HepG2 (cell line): ENCODE results near the gene PGK1. TPM values are rescaled to one million over a fixed set of nuclear protein-coding genes. Genes with fewer than 3 reads are reported as not detected.

Experiments
- HOXD1 ChIP-seq: sonication (generic); formaldehyde crosslinking; IDR thresholded peaks from 2 replicates; pipeline ENCODE4 v1.5.0; 2020; ENCODE audit warnings: missing genetic modification reagents
- SKI ChIP-seq: fragments of 450-650 bp; IDR thresholded peaks from one replicate; pipeline ENCODE4 v1.6.1; 2018; ENCODE audit warnings: mild to moderate bottlenecking; ENCODE audit not compliant: partially characterized antibody
- TEAD3 ChIP-seq: optimal IDR thresholded peaks from 2 replicates; pipeline ENCODE3; 2016; ENCODE audit warnings: borderline replicate concordance
- ZNF3 ChIP-seq: IDR thresholded peaks from 2 replicates; pipeline ENCODE4 v1.7.0; 2017; ENCODE audit warnings: inconsistent platforms
- ZNF510 ChIP-seq: sonication (generic); formaldehyde crosslinking; IDR thresholded peaks from 2 replicates; pipeline ENCODE4 v1.4.0; 2020; ENCODE audit warnings: low read depth, mild to moderate bottlenecking, missing genetic modification reagents
- polyA plus RNA-seq, 8 experiments: library from polyadenylated mRNA; depleted of rRNA in 3 of 8; stranded (reverse) in 7 of 8; unstranded in 1 of 8; fragments of >200 nt; fragmentation: Illumina TruSeq in 4 of 8; extraction: Trizol in 4 of 8; gene quantifications; 2 replicates each; pipeline versions ENCODE4 v1.2.1 to v1.2.3, GENCODE V29; 2011 to 2016; ENCODE audit warnings: low read depth in 4 of 8, missing spikeins in 1 of 8, mixed read lengths in 1 of 8; ENCODE audit not compliant: insufficient read depth in 1 of 8
- total RNA-seq, 5 experiments: library from RNA; depleted of rRNA; stranded (reverse); fragments of >200 nt; fragmentation: Illumina TruSeq; extraction: Trizol; gene quantifications; 2 replicates each; pipeline ENCODE4 v1.2.3, GENCODE V29; 2016; ENCODE audit warnings: low read depth in 1 of 5
- TF ChIP-seq, protein P1 (sequence below): sonication (generic); formaldehyde crosslinking; IDR thresholded peaks from 2 replicates; pipeline ENCODE4 v1.5.0; 2020; ENCODE audit warnings: missing genetic modification reagents
- TF ChIP-seq, protein P2 (sequence below): sonication (generic); formaldehyde crosslinking; IDR thresholded peaks from 2 replicates; pipeline ENCODE4 v1.8.0; 2022; ENCODE audit warnings: missing genetic modification reagents, mild to moderate bottlenecking, inconsistent platforms, borderline replicate concordance
- TF ChIP-seq, protein P3 (sequence below): sonication (generic); formaldehyde crosslinking; IDR thresholded peaks from one replicate; pipeline ENCODE4 v1.5.1; 2020; ENCODE audit warnings: mild to moderate bottlenecking, missing genetic modification reagents; ENCODE audit errors: not compliant biosample characterization
- TF ChIP-seq, protein P4 (sequence below): sonication (generic); formaldehyde crosslinking; IDR thresholded peaks from 2 replicates; pipeline ENCODE4 v1.5.0; 2020; ENCODE audit warnings: mild to moderate bottlenecking, missing genetic modification reagents, borderline replicate concordance
- TF ChIP-seq, protein P5 (sequence below): IDR thresholded peaks from 2 replicates; pipeline ENCODE4 v1.6.1; 2018; ENCODE audit warnings: missing genetic modification reagents

Gene PGK1
- total and polyA plus RNA-seq, 2 of the 13 experiments (the other 11 are each of a cell fraction or from before 2014, with no cell fraction given) = 325 to 1,274 TPM

DNA sequence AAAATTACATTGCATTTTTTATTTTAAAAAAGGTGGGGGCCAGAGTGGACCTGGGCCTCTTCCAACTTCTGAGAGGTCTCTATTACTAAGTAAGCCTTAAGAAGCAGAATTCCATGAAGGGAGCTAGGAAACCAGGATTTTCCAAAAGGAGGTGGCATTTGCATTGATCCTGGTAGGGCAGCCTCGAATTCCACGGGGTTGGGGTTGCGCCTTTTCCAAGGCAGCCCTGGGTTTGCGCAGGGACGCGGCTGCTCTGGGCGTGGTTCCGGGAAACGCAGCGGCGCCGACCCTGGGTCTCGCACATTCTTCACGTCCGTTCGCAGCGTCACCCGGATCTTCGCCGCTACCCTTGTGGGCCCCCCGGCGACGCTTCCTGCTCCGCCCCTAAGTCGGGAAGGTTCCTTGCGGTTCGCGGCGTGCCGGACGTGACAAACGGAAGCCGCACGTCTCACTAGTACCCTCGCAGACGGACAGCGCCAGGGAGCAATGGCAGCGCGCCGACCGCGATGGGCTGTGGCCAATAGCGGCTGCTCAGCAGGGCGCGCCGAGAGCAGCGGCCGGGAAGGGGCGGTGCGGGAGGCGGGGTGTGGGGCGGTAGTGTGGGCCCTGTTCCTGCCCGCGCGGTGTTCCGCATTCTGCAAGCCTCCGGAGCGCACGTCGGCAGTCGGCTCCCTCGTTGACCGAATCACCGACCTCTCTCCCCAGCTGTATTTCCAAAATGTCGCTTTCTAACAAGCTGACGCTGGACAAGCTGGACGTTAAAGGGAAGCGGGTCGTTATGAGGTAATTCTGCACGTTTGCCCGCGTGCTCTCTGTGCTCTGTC, at the start of gene PGK1 (continued):
- no peak for TF ChIP-seq SKI
- TF ChIP-seq, protein P1, sequence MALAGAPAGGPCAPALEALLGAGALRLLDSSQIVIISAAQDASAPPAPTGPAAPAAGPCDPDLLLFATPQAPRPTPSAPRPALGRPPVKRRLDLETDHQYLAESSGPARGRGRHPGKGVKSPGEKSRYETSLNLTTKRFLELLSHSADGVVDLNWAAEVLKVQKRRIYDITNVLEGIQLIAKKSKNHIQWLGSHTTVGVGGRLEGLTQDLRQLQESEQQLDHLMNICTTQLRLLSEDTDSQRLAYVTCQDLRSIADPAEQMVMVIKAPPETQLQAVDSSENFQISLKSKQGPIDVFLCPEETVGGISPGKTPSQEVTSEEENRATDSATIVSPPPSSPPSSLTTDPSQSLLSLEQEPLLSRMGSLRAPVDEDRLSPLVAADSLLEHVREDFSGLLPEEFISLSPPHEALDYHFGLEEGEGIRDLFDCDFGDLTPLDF (CRISPR knock-in tag) = peak; percentile 79
- TF ChIP-seq, protein P2, sequence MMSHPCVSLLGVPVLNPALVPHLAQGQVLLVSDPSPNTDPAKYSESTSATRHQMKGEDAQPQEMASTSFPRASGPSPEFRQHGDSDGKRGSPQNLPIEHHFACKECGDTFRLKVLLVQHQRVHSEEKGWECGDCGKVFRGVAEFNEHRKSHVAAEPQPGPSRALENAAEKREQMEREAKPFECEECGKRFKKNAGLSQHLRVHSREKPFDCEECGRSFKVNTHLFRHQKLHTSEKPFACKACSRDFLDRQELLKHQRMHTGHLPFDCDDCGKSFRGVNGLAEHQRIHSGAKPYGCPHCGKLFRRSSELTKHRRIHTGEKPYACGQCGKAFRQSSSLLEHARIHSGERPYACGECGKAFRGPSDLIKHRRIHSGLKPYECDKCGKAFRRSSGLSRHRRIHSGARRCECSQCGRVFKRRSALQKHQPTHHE (CRISPR knock-in tag) = no peak
- TF ChIP-seq, protein P3, sequence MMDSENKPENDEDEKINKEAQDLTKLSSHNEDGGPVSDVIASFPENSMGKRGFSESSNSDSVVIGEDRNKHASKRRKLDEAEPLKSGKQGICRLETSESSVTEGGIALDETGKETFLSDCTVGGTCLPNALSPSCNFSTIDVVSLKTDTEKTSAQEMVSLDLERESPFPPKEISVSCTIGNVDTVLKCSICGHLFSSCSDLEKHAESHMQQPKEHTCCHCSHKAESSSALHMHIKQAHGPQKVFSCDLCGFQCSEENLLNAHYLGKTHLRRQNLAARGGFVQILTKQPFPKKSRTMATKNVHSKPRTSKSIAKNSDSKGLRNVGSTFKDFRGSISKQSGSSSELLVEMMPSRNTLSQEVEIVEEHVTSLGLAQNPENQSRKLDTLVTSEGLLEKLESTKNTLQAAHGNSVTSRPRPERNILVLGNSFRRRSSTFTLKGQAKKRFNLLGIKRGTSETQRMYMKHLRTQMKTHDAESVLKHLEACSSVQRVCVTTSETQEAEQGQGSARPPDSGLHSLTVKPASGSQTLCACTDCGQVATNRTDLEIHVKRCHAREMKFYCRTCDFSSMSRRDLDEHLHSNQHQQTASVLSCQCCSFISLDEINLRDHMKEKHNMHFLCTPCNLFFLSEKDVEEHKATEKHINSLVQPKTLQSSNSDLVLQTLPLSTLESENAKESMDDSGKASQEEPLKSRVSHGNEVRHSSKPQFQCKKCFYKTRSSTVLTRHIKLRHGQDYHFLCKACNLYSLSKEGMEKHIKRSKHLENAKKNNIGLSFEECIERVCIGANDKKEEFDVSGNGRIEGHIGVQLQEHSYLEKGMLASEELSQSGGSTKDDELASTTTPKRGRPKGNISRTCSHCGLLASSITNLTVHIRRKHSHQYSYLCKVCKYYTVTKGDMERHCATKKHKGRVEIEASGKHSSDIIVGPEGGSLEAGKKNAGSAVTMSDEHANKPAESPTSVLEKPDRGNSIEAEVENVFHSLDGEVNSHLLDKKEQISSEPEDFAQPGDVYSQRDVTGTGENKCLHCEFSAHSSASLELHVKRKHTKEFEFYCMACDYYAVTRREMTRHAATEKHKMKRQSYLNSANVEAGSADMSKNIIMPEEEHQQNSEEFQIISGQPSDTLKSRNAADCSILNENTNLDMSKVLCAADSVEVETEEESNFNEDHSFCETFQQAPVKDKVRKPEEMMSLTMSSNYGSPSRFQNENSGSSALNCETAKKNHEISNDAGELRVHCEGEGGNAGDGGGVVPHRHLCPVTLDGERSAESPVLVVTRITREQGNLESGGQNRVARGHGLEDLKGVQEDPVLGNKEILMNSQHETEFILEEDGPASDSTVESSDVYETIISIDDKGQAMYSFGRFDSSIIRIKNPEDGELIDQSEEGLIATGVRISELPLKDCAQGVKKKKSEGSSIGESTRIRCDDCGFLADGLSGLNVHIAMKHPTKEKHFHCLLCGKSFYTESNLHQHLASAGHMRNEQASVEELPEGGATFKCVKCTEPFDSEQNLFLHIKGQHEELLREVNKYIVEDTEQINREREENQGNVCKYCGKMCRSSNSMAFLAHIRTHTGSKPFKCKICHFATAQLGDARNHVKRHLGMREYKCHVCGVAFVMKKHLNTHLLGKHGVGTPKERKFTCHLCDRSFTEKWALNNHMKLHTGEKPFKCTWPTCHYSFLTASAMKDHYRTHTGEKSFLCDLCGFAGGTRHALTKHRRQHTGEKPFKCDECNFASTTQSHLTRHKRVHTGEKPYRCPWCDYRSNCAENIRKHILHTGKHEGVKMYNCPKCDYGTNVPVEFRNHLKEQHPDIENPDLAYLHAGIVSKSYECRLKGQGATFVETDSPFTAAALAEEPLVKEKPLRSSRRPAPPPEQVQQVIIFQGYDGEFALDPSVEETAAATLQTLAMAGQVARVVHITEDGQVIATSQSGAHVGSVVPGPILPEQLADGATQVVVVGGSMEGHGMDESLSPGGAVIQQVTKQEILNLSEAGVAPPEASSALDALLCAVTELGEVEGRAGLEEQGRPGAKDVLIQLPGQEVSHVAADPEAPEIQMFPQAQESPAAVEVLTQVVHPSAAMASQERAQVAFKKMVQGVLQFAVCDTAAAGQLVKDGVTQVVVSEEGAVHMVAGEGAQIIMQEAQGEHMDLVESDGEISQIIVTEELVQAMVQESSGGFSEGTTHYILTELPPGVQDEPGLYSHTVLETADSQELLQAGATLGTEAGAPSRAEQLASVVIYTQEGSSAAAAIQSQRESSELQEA = peak; percentile 48
- TF ChIP-seq ZNF510 = 0 out of 2 replicates have a peak, but pooled peaks have one; percentile 71
- TF ChIP-seq TEAD3 (CRISPR knock-in tag) = peak; percentile 69
- peak; percentile 68; the same call in 1 of the 2 replicates for TF ChIP-seq HOXD1
- TF ChIP-seq ZNF3 (CRISPR knock-in tag) = 0 out of 2 replicates have a peak, but pooled peaks have one; percentile 10
- TF ChIP-seq, protein P4, sequence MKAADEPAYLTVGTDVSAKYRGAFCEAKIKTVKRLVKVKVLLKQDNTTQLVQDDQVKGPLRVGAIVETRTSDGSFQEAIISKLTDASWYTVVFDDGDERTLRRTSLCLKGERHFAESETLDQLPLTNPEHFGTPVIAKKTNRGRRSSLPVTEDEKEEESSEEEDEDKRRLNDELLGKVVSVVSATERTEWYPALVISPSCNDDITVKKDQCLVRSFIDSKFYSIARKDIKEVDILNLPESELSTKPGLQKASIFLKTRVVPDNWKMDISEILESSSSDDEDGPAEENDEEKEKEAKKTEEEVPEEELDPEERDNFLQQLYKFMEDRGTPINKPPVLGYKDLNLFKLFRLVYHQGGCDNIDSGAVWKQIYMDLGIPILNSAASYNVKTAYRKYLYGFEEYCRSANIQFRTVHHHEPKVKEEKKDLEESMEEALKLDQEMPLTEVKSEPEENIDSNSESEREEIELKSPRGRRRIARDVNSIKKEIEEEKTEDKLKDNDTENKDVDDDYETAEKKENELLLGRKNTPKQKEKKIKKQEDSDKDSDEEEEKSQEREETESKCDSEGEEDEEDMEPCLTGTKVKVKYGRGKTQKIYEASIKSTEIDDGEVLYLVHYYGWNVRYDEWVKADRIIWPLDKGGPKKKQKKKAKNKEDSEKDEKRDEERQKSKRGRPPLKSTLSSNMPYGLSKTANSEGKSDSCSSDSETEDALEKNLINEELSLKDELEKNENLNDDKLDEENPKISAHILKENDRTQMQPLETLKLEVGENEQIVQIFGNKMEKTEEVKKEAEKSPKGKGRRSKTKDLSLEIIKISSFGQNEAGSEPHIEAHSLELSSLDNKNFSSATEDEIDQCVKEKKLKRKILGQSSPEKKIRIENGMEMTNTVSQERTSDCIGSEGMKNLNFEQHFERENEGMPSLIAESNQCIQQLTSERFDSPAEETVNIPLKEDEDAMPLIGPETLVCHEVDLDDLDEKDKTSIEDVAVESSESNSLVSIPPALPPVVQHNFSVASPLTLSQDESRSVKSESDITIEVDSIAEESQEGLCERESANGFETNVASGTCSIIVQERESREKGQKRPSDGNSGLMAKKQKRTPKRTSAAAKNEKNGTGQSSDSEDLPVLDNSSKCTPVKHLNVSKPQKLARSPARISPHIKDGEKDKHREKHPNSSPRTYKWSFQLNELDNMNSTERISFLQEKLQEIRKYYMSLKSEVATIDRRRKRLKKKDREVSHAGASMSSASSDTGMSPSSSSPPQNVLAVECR (CRISPR knock-in tag) = peak; percentile 88
- TF ChIP-seq, protein P5, sequence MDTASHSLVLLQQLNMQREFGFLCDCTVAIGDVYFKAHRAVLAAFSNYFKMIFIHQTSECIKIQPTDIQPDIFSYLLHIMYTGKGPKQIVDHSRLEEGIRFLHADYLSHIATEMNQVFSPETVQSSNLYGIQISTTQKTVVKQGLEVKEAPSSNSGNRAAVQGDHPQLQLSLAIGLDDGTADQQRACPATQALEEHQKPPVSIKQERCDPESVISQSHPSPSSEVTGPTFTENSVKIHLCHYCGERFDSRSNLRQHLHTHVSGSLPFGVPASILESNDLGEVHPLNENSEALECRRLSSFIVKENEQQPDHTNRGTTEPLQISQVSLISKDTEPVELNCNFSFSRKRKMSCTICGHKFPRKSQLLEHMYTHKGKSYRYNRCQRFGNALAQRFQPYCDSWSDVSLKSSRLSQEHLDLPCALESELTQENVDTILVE (CRISPR knock-in tag) = peak; percentile 80; the same call in 1 of the 2 replicates
